Kasumi-1 (cell line): ENCODE results near the gene TPX2.
A peak's percentile ranks its signal among the peaks of the same experiment; 100 is the strongest.

Experiments
- DNase-seq, 2 experiments: peaks; one replicate each; lab custom pipeline; 2025; lab: John Stamatoyannopoulos, UW

TPX2 gene, protein sequence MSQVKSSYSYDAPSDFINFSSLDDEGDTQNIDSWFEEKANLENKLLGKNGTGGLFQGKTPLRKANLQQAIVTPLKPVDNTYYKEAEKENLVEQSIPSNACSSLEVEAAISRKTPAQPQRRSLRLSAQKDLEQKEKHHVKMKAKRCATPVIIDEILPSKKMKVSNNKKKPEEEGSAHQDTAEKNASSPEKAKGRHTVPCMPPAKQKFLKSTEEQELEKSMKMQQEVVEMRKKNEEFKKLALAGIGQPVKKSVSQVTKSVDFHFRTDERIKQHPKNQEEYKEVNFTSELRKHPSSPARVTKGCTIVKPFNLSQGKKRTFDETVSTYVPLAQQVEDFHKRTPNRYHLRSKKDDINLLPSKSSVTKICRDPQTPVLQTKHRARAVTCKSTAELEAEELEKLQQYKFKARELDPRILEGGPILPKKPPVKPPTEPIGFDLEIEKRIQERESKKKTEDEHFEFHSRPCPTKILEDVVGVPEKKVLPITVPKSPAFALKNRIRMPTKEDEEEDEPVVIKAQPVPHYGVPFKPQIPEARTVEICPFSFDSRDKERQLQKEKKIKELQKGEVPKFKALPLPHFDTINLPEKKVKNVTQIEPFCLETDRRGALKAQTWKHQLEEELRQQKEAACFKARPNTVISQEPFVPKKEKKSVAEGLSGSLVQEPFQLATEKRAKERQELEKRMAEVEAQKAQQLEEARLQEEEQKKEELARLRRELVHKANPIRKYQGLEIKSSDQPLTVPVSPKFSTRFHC

DNA sequence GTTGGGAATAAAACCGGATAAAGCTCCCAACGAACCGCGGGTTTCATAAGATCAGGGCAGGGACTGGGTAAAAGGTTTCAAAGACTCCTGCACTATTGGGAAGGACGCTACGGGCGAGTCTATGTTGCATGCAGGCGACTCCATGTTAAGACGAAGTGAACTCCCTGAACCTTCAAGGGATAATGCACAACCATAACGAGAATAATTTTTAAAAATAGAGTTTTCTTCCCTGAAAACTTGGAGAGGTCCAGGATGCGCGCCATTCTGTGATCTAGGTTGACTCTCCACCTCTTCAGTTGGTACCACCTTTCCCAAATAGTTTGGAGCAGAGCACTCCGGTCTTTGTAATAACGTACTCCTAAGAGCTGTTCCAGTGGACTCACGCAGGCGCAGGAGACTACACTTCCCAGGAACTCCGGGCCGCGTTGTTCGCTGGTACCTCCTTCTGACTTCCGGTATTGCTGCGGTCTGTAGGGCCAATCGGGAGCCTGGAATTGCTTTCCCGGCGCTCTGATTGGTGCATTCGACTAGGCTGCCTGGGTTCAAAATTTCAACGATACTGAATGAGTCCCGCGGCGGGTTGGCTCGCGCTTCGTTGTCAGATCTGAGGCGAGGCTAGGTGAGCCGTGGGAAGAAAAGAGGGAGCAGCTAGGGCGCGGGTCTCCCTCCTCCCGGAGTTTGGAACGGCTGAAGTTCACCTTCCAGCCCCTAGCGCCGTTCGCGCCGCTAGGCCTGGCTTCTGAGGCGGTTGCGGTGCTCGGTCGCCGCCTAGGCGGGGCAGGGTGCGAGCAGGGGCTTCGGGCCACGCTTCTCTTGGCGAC lies at the start of gene TPX2:
Gene TPX2, plus strand, starts transcription at position 562 of the 821 bp plus-strand sequence. CDS start 18,187 bp downstream, outside the sequence.
- peak; percentile 98 to 99 for DNase-seq

DNA sequence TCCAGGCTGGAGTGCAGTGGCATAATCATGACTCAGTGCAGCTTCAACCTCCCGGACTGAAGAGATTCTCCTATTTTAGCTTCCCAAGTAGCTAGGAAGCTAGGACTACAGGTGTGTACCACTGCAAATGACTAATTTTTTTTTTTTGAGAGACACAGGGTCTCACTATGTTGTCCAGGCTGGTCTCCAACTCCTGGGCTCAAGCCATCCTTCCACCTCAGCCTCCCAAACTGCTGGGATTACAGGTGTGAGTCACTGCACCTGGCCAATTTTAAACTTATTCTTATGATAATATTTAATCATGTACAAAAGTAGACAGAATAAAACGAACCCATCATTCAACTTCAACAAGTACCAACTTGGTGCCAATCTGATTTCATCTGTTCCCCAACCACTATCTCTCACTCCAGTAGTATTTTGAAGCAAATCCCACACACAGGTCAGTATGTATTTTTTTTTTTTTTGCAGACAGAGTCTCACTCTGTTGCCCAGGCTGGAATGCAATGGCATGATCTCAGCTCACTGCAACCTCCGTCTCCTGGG lies 48.9 kb upstream of the TPX2 start:
- no peak for DNase-seq

DNA sequence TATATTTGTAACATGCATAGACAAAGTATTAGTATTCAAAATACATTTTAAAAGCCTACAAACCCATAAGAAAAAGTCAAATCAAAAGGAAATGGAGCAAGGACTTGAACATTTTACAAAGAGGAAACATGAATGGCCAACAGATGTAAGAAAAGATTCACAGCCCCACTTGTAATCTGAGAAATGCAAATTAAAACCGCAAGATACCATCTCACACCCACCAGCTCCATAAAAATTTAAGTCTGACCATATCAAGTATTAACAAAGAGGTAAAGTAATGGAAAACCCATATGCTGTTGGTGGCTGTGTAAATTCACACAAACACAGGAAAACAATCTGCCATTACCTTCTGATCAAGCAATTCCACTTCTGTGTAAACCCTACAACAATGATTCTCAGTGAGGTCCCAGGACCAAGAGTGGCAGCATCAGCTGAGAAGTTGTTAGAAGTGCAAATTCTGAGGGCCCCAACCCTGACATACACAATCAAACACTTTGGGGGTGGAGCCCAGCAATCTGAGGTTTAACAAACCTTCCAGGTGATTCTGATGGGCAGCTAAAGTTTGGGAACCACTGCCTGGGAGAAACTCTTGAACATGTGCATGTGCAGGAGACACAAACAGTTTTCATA lies 47.3 kb upstream of the TPX2 start:
- DNase-seq = peak; percentile 15 to 16

DNA sequence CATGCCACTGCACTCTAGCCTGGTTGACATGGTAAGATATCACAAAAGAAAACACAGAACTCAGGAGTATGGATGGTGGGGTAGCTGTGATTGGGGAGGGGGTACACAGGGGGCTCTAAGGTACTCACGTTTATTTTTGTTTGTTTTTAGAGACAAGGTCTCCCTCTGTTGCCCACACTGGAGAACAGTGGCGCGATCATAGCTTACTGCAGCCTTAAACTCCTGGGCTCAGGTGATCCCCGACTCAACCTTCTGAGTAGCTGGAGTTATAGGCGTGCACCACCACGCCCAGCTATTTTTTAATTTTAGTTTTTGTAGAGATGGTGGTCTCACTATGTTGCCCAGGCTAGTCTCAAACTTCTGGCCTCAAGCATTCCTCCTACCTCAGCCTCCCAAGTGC lies 45.7 kb upstream of the TPX2 start:
- DNase-seq = no peak

DNA sequence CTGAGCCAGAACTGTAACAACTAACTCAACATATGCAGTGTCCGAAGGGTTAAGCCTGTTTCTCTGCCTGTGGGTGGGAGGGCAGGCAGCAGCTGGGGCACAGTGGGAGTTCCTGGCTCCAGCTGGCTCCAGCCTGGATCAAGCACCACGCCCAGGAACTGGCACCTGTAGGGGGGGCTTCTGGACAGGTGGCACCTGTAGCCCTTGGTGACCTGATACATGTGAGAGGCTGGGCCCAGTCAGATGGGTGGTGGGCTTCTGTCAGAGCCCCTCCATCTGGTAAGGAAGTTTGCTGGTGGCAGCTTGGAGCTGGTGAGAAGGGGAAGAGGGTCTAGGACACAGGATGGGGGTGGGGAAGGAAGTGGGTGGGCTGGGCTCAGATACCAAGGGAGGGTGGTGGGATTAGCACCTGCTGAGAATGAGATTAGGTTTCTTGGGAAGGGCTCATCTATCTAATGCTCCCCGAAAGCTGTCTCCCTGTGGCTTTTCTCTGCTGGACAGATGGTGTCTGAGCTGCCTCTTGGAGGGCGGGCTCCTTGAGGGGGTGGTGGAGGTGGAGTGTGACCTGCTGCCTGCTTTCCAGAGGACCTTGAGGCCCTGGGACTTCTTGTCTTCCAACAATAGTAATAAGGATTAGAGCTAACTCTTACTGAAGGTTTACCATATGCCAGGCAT lies 45.0 kb upstream of the TPX2 start:
- DNase-seq = no peak

DNA sequence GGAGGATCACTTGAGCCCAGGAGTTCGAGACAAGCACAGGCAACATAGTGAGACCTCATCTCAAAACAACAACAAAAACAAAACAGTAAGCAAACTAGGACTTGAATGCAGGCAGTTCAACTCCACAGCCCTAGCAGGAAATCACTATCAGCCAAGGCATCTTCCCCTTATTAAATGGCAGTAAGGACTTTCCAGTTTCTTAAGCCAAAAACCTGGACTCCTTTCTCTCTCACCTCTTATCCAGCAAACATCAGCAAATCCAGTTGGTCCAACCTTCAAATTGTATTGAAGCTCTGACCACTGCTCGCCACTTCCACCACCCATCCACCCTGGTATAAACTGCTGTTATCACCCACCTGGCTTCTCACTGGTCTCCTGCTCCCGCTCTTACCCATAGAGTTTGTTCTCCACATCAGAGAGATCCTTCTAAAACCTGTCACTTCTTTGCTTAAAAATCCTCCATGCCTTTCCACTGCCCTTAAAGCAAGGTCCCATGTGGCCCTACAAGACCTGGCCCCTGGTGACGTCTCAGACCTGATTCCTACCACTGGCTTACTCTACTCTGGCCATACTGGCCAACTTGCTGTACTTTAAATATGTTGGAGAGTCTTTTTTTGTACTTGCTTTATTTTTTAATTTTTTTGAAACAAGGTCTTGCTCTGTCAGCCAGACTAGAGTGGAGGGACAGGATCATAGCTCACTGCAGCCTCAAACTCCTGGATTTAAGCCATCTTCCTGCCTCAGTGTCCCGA lies 44.1 kb upstream of the TPX2 start:
- no peak for DNase-seq

DNA sequence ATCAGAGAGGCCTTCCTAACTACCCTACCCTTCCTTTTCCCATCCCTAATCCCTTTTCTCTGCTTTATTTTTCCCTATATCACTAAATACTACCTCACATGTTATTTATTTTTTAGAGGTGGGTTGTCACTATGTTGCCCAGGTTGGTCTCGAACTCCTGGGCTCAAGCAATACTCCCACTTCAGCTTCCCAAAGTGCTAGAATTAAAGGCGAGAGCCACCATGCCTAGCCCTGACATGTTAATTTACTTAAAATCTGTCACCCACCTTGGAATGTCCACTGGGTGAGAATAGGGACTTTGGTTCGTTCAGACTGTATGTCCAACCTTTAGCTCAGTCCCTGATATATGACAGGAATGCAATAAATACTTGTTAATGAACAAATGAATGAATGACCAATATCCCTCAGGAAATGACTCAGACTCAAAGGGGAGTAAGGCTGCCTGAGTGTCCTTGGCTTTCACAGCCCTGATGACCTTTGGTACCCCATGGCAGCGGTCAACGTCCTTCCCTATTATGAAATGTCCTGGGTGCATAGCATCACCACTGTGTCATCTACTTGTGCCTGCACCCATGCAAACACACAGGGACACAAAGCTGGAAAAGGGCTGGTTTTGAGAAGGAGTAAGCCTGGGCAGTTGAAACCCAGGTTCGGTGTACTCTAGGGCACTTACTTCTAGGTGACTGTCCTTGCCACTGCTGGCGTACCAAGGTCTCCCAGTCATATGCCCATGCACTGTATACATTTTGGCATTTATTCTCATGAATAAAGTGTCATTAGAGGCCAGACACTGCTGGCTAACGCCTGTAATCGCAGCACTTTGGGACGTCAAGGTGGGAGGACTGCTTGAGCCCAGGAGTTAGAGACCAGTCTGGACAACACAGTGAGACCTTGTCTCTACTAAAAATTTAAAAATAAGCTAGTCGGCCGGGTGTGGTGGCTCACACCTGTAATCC lies 43.0 kb upstream of the TPX2 start:
- DNase-seq = no peak

DNA sequence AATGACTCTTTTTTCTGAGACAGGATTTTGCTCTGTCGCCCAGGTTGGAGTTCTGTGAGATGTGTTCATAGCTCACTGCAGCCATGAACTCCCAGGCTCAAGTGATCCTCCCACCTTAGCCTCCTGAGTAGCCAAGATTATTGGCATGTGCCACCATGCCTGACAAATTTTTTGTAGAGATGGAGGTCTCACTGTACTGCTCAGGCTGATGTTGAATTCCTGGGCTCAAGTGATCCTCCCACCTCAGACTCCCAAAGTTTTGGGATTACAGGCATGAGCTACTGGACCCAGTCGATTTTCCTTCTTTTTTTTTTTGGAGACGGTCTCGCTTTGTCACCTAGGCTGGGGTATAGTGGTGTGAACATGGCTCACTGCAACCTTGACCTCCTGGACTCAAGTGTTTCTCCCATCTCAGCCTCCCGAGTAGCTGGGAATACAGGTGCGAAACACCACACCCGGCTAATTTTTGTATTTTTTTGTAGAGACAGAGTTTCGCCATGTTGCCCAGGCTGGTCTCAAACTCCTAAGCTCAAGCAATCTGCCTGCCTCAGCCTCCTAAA lies 40.8 kb upstream of the TPX2 start:
- no peak for DNase-seq

DNA sequence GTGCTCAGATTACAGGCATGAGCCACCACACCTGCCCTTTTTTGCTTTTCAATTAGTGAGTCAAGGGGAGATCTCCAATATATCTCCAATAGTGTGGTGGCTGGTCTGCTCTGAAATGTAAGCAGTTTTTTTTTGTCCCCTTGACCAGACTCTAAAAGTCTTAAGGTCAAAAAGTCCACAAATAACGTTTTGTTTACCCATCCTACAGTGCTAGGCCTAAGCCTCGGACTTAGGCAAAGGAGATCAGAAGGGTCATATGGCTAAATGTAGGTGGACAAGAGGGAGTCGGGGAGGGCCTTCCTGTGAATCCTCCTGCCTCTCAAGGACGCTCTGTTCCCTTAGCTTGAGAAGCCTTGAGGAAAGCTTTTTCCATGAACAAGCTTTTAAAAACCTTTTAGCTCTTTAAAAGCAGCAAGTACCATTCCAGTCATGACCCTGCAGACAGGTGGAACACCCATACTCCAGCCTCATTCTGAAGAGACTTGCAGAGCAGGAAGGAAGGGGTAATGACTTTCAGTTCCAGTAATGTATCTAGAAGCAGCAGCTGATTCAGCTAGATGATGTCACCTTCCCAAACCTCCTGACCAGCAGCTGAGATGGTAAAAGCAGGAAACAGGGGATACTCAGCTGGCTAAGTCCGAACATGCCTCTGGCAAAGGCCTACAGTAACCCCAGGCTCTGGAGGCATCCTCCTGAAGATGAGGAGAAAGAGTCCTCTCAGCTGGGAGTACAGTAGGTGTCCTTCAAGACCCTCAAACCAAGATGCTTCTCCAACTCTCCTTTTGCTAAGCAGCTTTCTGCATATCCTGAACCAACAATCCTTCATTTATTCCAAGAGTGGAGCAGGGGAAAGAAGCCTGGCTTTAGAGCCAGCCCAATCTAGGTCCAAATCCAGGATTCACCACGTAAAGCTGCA lies 40.0 kb upstream of the TPX2 start:
- DNase-seq = peak; percentile 30 to 37

DNA sequence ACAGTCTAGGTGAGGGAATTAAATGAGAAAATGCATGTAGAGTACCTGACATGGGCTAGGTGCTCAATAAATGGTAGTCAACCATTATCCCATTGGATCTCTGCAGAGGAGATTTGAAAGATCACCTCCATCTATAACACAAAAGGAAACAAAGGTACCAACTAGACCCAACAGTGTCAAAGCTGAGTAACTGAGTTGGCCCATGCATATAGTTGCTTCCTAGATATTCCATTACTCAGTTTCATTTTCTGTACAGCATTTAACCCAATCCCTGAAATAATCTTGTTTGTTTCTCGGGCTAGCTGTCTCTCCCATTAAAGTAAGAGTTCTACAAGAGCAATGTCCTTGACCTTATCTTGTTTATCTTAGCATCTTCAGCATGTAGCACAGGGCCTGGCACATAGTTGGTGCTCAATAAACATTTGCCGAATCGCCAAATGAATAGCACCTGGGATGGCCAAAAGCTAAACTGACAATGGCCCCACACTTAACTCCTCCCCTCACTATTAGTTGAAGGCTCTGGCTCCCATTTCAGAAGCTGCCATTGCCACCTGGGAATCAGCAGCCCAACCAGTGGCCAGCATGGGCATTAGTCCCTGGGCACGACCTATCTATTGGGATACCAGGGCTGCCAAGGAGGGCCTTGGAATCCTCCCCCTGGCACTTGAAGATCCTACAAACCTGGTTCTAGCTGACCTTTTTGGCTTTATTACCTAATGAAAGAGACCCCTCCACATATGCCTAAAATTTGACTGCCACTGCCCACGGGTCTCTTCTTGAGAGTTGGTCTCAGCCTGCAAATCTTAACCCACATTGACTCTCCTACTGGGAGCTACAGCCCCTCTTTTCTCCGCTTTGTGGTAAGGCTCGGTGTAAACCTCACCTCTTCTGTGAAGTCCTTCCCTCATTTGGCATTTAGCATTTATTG lies 39.0 kb upstream of the TPX2 start:
- no peak for DNase-seq

DNA sequence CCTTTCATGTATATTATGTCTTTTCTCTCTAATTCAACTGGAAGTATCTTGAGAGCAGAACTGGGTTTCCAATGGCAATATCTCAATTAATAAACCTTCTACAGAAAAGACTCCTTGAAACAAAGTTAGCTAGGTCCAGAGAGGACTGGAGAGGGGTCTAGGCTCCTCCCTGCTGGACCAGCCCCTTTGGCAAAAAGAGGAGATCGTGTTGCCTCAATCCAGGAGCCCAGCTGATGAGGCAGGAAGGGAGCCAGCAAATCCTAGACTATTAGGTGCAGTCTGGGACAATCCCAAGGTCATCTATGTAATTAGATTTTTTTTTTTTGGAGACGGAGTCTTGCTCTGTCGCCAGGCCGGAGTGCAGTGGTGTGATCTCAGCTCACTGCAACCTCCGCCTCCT lies 38.3 kb upstream of the TPX2 start:
- DNase-seq = no peak

DNA sequence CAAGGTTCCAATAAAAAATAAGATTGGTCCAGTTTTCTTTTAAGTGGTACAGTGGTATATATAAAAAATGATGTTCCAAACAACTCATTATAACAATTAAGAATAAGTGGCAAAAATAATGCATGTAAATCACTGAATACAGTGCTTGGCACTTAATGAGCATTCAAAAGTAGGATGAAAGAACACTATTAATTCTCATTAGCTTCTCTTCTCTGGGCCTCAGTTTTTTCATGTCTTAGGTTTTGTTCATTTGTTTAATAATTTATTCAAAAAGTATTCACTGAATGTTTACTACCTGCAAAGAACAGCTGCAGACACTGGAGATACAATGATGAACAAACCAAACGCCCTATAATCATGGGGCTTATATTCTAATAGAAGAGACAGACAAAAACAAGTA lies 37.5 kb upstream of the TPX2 start:
- DNase-seq = no peak

DNA sequence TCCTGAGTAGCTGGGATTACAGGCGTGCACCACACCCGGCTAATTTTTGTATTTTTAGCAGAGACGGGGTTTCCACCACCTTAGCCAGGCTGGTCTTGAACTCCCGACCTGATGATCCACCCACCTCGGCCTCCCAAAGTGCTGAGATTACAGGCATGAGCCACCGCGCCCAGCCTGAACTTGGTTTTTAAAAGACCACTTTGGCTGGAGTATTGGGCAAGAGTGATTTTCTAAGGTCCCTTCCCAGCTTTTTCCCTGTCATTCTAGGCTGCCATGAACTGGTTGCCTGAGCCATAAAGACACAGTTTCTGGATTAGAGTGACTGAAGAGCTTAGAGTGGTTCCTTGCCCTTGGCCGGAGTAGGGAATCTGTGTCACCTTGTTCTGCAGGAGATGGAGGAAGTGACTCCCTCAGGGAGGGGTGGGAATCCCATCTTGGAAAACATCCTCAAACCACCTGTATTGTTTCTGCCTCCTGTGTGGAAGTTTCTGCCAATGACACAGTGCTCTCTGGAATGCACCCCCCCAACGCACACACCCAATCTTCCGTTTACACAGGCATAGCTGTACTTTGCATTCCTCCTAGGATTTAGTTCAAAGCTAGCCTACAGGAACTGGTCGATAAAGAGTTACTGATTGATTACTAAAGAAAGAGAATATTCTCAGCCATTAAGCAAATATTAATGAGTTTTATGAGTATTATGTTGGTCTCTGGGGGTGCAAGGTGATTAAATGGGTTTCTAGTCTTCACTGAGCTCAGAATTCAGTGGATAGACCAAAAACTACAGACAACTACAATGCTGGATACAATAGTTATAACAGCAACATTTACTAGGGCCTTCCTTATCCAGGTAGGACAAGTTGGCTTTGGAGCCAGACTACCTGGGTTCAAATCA lies 34.6 kb upstream of the TPX2 start:
- no peak for DNase-seq

DNA sequence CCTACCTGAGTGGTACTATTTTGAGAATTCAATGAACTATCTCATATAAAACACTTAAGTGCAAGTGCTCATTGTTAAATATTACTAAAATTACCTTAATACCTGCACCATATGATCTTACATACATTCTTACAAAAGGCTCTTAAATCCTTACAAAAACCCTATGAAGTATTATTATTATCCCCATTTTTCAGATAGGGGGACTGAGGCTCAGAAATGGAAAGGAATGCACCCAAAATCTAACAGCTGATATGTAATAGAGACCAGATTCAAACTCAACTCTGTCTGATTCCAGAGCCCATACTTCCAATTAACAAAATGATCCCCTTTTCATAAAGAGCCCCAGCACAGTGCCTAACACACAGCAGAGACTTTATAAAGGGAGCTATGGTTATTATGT lies 33.9 kb upstream of the TPX2 start:
- no peak for DNase-seq
